ENCODE measurements around the gene YY1. TPM values are rescaled to one million over a fixed set of nuclear protein-coding genes. Genes with fewer than 3 reads are reported as not detected.
"Not testable (repeated sequence)": the region's sequence is repeated elsewhere in the genome, so short reads cannot be mapped to it uniquely, and the experiment has no call there.

YY1 gene
- total and polyA plus RNA-seq, 2 experiments from 2014 or later, result 32.6 to 58.5 TPM

DNA sequence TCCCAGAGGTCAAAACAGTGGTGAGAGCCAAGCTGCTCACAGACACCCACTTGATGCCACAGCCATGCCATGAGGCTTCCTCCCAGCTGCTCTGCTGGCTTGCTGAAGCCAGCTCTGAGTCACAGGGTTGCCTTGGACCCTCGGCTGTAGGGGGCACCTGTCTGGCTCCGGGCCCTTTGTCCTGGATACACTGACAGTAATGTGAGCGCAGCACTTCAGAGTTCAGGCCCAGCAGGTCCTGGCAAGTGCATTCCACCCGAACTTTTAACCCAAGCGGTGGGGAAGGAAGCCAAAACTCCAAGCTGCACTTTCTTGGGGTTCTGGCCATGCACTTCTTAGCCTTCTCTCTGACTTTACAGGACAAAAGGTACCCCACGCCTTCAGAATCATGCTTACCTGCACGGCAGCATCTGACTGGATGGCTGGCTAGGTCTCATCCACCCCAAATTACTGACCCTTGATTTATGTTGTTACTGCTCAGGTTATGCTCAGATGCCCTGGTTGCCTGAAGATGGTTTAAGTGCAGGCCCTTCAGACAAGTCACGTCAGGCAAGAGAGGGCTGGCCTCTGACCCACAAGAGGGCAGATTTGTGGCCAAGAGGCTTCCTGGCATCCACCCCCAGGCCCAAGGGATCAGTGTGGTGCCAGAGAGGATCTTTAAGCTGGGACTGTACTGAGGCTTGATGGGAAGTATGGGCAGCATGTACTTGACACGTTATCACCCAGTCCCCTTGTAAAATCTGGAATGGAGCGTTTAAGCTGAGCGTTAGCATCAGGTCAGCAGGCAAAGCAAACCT lies 42.5 kb downstream of the YY1 start:
- 81% methylated on average over 11 of the region's 11 CpGs for WGBS (ENCODE audit: low lambda C conversion rate, missing lambda C conversion rate)
- Histone ChIP-seq H3K36me3 (replicated peaks; ENCODE audit: insufficient read depth, low read depth) (no peaks in the 10 kb centered on the region), H4K20me1 (ENCODE audit: insufficient read depth, poor library complexity, severe bottlenecking) (peaks cover 59% of the 10 kb centered on the region), H3K79me2 (peaks cover 57% of the 10 kb centered on the region), H3K9me3 (ENCODE audit: low read depth) (no peaks in the 10 kb centered on the region), H3K4me1 (ENCODE audit: insufficient read depth) (peaks cover 2% of the 10 kb centered on the region), H3K4me3 (no peak overlapping the region), H3K27me3 (no peaks in the 10 kb centered on the region), H2AFZ (no peak overlapping the region), H3K9me2 (replicated peaks; ENCODE audit: insufficient read depth) (no peaks in the 10 kb centered on the region), H3K4me2 (no peak overlapping the region), H3K27ac (no peak overlapping the region)
- no peak for DNase-seq (ENCODE audit: low spot score)
- TF ChIP-seq EZH2phosphoT487 (IDR thresholded peaks at IDR 0.05; ENCODE audit: low read depth, severe bottlenecking, unreplicated experiment) (no peak), EZH2 (IDR thresholded peaks at IDR 0.05; ENCODE audit: borderline replicate concordance) (no peak)
- TF ChIP-seq, protein P1, sequence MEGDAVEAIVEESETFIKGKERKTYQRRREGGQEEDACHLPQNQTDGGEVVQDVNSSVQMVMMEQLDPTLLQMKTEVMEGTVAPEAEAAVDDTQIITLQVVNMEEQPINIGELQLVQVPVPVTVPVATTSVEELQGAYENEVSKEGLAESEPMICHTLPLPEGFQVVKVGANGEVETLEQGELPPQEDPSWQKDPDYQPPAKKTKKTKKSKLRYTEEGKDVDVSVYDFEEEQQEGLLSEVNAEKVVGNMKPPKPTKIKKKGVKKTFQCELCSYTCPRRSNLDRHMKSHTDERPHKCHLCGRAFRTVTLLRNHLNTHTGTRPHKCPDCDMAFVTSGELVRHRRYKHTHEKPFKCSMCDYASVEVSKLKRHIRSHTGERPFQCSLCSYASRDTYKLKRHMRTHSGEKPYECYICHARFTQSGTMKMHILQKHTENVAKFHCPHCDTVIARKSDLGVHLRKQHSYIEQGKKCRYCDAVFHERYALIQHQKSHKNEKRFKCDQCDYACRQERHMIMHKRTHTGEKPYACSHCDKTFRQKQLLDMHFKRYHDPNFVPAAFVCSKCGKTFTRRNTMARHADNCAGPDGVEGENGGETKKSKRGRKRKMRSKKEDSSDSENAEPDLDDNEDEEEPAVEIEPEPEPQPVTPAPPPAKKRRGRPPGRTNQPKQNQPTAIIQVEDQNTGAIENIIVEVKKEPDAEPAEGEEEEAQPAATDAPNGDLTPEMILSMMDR (IDR thresholded peaks at IDR 0.05; ENCODE audit: poor library complexity), result no peak

- TF ChIP-seq EZH2 (IDR thresholded peaks at IDR 0.05; ENCODE audit: borderline replicate concordance) (no peak), EZH2phosphoT487 (IDR thresholded peaks at IDR 0.05; ENCODE audit: low read depth, severe bottlenecking, unreplicated experiment) (no peak)
- TF ChIP-seq, protein P1 (IDR thresholded peaks at IDR 0.05; ENCODE audit: poor library complexity), result no peak
- 95% methylated on average over 7 of the region's 7 CpGs for WGBS (ENCODE audit: low lambda C conversion rate, missing lambda C conversion rate)
- Histone ChIP-seq H3K79me2 (peaks cover 51% of the 10 kb centered on the region), H3K4me1 (ENCODE audit: insufficient read depth) (peaks cover 2% of the 10 kb centered on the region), H4K20me1 (ENCODE audit: insufficient read depth, poor library complexity, severe bottlenecking) (peaks cover 53% of the 10 kb centered on the region), H3K27me3 (no peaks in the 10 kb centered on the region), H3K9me2 (replicated peaks; ENCODE audit: insufficient read depth) (no peaks in the 10 kb centered on the region), H3K4me3 (no peak overlapping the region), H2AFZ (no peak overlapping the region), H3K4me2 (no peak overlapping the region), H3K9me3 (ENCODE audit: low read depth) (no peaks in the 10 kb centered on the region), H3K27ac (no peak overlapping the region), H3K36me3 (replicated peaks; ENCODE audit: insufficient read depth, low read depth) (no peaks in the 10 kb centered on the region)
- DNase-seq (ENCODE audit: low spot score), result no peak
Observed at GRCh38 chr14:100282083-100282350, 43.1 kb downstream of the YY1 start.

- no peak for DNase-seq (ENCODE audit: low spot score)
- Histone ChIP-seq H3K79me2 (peaks cover 43% of the 10 kb centered on the region), H3K27me3 (no peaks in the 10 kb centered on the region), H3K4me3 (no peak overlapping the region), H3K27ac (no peak overlapping the region), H3K9me3 (ENCODE audit: low read depth) (no peaks in the 10 kb centered on the region), H3K9me2 (replicated peaks; ENCODE audit: insufficient read depth) (no peaks in the 10 kb centered on the region), H3K36me3 (replicated peaks; ENCODE audit: insufficient read depth, low read depth) (no peaks in the 10 kb centered on the region), H3K4me2 (no peak overlapping the region), H2AFZ (no peak overlapping the region), H4K20me1 (ENCODE audit: insufficient read depth, poor library complexity, severe bottlenecking) (peaks cover 45% of the 10 kb centered on the region), H3K4me1 (ENCODE audit: insufficient read depth) (peaks cover 2% of the 10 kb centered on the region)
- 85% methylated on average over 9 of the region's 9 CpGs for WGBS (ENCODE audit: low lambda C conversion rate, missing lambda C conversion rate)
- TF ChIP-seq EZH2 (IDR thresholded peaks at IDR 0.05; ENCODE audit: borderline replicate concordance), result no peak
- TF ChIP-seq EZH2phosphoT487 (IDR thresholded peaks at IDR 0.05; ENCODE audit: low read depth, severe bottlenecking, unreplicated experiment), result no peak
- TF ChIP-seq, protein P1 (IDR thresholded peaks at IDR 0.05; ENCODE audit: poor library complexity), result no peak
Observed at GRCh38 chr14:100282766-100283419, 43.9 kb downstream of the YY1 start.

DNA sequence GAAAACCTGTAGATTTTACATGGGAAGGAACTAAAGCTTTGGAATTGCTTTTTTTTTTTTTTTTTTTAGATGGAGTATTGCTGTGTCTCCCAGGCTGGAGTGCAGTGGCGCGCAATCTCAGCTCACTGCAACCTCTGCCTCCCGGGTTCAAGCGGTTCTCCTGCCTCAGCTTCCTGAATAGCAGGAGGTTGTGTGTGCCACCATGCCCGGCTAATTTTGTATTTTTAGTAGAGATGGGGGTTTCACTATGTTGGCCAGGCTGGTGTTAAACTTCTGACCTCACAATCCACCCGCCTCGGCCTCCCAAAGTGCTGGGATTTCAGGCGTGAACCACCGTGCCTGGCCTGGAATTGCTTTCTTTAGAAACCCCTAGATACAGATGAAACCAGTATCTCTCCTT lies 44.5 kb downstream of the YY1 start:
- WGBS (ENCODE audit: low lambda C conversion rate, missing lambda C conversion rate), result 96% methylated on average over 9 of the region's 9 CpGs
- H3K4me1 ChIP-seq (ENCODE audit: insufficient read depth); H3K27ac ChIP-seq; H3K27me3 ChIP-seq; H3K36me3 ChIP-seq (replicated peaks; ENCODE audit: insufficient read depth, low read depth); H3K4me3 ChIP-seq; H3K9me3 ChIP-seq (ENCODE audit: low read depth); DNase-seq (ENCODE audit: low spot score); H3K9me2 ChIP-seq (replicated peaks; ENCODE audit: insufficient read depth); H3K4me2 ChIP-seq; H2AFZ ChIP-seq: not testable (repeated sequence)
- Histone ChIP-seq H3K79me2 (peaks cover 37% of the 10 kb centered on the region), H4K20me1 (ENCODE audit: insufficient read depth, poor library complexity, severe bottlenecking) (peaks cover 40% of the 10 kb centered on the region)
